Heart left ventricle (tissue), 16 donors: ENCODE data around the gene MCM5. TPM values are rescaled to one million over a fixed set of nuclear protein-coding genes. Genes with fewer than 3 reads are reported as not detected.

Experiments used
- ATAC-seq, 4 donors: fragments of 200-7000 bp; cut with Tn5 transposase; one replicate each; pipeline ENCODE4 v1.9.1; 2020 to 2022; ENCODE audit warnings: moderate library complexity in 4 of 4, mild to moderate bottlenecking in 3 of 4, moderate number of reproducible peaks in 1 of 4
- DNase-seq, 5 donors: peaks; one replicate each; pipeline ENCODE4 v3.0.0-alpha.2; 2020
- H3K27ac ChIP-seq, 12 donors: fragments of 200-600 bp; sonication (generic) in 4 of 12; one replicate each; pipeline versions ENCODE4 v1.5.0 to v1.8.0; 2016 to 2022; ENCODE audit warnings: mild to moderate bottlenecking in 2 of 12
- H3K27me3 ChIP-seq, 9 donors: fragments of 200-600 bp; sonication (generic) in 2 of 9; one replicate each; pipeline versions ENCODE4 v1.5.1 to v1.8.0; 2016 to 2022; ENCODE audit warnings: mild to moderate bottlenecking in 3 of 9
- H3K36me3 ChIP-seq, 9 donors: fragments of 200-600 bp; sonication (generic) in 2 of 9; one replicate each; pipeline versions ENCODE4 v1.5.0 to v1.8.0; 2018 to 2022; ENCODE audit warnings: mild to moderate bottlenecking in 2 of 9
- H3K4me1 ChIP-seq, 12 donors: fragments of 200-600 bp; sonication (generic) in 4 of 12; one replicate each; pipeline versions ENCODE4 v1.5.0 to v1.8.0; 2016 to 2022; ENCODE audit warnings: mild to moderate bottlenecking in 3 of 12
- H3K4me3 ChIP-seq, 12 donors: fragments of 200-600 bp; sonication (generic) in 4 of 12; one replicate each; pipeline versions ENCODE4 v1.5.0 to v1.8.0; 2017 to 2022; ENCODE audit warnings: mild to moderate bottlenecking in 9 of 12, moderate library complexity in 4 of 12
- H3K9me3 ChIP-seq, 12 donors: fragments of 200-600 bp; sonication (generic) in 4 of 12; one replicate each; pipeline versions ENCODE4 v1.5.0 to v1.8.0; 2016 to 2022; ENCODE audit warnings: mild to moderate bottlenecking in 1 of 12
- POLR2A ChIP-seq, 2 donors: fragments of 450-650 bp; IDR thresholded peaks; one replicate each; pipeline ENCODE4 v1.6.1; 2017; ENCODE audit warnings: antibody characterized with exemption in 2 of 2, mild to moderate bottlenecking in 2 of 2, moderate library complexity in 2 of 2
- WGBS, 4 donors: extraction: QIAGEN DNeasy Blood & Tissue Kit in 2 of 4; methylation state at CpG; one replicate each; pipeline versions ENCODE4 v1.1.5 to v1.1.7; 2013 to 2018; 5-methylcytosine and 5-hydroxymethylcytosine counted together
- intact Hi-C, 10 donors: fragments of 100-400 bp; cut with DNase I; formaldehyde crosslinking; loops; one replicate each; pipeline versions ENCODE4 v1.11.1 to v1.14.2; 2022
- polyA plus RNA-seq, 2 donors: library from polyadenylated mRNA; stranded (reverse); fragments of 200-250 nt; gene quantifications; one replicate each; pipeline ENCODE4 v1.2.3, GENCODE V29; 2013
- total RNA-seq, 9 donors: library from RNA; depleted of rRNA in 2 of 9; stranded (reverse); fragments of >200 nt in 2 of 9; fragmentation: NEBNext Ultra II Directional in 3 of 9; extraction: Animal tissue kit (Norgen Biotek cat#: 25700) in 3 of 9; gene quantifications; one replicate each; pipeline versions ENCODE4 v1.1.0 to v1.2.4, GENCODE V29; 2016 to 2023
- TF ChIP-seq, protein P1 (sequence below), 12 donors: fragments of 200-600 bp; sonication (generic) in 4 of 12; IDR thresholded peaks; one replicate each; pipeline versions ENCODE4 v1.5.0 to v1.8.0; 2018 to 2022; ENCODE audit warnings: antibody characterized with exemption in 12 of 12, mild to moderate bottlenecking in 5 of 12
- donor health status: ischemic (EF 13 %, LVEDD 7.1; RV severe dilation, severe dysfunction).
- donor health status: healthy with polysubstance abuse.
- donor health status: DM: no; HTN: yes; CAD: no.
- donor health status: DM: no; HTN: no; CAD: no.
- donor health status: ischemic (EF 25% LVEDD 6.9; RV normal size, moderate dysfunction).
- donor health status: ischemic (EF 25% LVEDD 5.7; RV mildly dilated, moderate dysfunction).
- donor health status: healthy.
- donor health status: DM: yes; HTN: yes; CAD: no.
- donor health status: ischemic (EF 35%, LVEDD 5.7; RV mildly dilated, moderate dysfunction).
- donor health status: nonischemic (EF 11% LVEDD 7.7; RV severe dilation, severe dysfunction).
- donor health status: DM: yes; HTN: yes; CAD: no.
- donor health status: PGD.
- donor health status: ischemic (EF 29% LVEDD 5.4; RV normal size, mild dysfunction).
- donor health status: nonischemic (EF 23%, LVEDD 6.1; RV moderate dilation, normal function).

The MCM5 gene
- total and polyA plus RNA-seq, 11 donors: 5.9 to 30.2 (median 12.3) TPM

DNA sequence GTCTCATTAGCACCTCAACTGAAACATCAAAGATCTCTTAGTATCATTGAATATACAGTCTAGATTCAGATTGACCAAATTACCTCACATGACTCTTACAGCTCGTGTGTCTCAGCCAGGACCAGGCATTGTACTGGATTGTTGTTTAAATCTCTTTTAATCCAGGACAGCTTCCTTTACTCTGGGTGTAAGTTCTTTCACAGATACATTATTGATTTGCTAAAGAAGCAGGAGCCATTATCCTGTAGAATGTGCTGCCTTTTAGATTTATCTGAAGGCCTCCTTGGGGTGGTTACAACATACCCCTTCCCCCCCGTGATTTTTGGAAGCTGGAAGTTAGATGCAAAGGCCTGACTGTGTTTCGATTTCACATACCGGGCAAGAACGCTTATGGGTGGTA, 4.2 kb downstream of the MCM5 start:
- Histone ChIP-seq H3K27ac (no peak overlapping the region), H3K27me3 (no peaks in the 10 kb centered on the region), H3K4me1 (peaks cover 0 to 43% (median 9%) of the 10 kb centered on the region in 12 donors), H3K9me3 (no peaks in the 10 kb centered on the region), H3K4me3 (no peak overlapping the region), H3K36me3 (peaks cover 0 to 62% (median 48%) of the 10 kb centered on the region in 9 donors)
- ATAC-seq (no peak), DNase-seq (no peak)
- no peak for TF ChIP-seq POLR2A (IDR thresholded peaks at IDR 0.05)
- TF ChIP-seq, protein P1, sequence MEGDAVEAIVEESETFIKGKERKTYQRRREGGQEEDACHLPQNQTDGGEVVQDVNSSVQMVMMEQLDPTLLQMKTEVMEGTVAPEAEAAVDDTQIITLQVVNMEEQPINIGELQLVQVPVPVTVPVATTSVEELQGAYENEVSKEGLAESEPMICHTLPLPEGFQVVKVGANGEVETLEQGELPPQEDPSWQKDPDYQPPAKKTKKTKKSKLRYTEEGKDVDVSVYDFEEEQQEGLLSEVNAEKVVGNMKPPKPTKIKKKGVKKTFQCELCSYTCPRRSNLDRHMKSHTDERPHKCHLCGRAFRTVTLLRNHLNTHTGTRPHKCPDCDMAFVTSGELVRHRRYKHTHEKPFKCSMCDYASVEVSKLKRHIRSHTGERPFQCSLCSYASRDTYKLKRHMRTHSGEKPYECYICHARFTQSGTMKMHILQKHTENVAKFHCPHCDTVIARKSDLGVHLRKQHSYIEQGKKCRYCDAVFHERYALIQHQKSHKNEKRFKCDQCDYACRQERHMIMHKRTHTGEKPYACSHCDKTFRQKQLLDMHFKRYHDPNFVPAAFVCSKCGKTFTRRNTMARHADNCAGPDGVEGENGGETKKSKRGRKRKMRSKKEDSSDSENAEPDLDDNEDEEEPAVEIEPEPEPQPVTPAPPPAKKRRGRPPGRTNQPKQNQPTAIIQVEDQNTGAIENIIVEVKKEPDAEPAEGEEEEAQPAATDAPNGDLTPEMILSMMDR (IDR thresholded peaks at IDR 0.05): no peak
- intact Hi-C loops: no loop called here
- 87 to 95% (median 92%) methylated on average over 5 of the region's 5 CpGs for WGBS, 4 donors

DNA sequence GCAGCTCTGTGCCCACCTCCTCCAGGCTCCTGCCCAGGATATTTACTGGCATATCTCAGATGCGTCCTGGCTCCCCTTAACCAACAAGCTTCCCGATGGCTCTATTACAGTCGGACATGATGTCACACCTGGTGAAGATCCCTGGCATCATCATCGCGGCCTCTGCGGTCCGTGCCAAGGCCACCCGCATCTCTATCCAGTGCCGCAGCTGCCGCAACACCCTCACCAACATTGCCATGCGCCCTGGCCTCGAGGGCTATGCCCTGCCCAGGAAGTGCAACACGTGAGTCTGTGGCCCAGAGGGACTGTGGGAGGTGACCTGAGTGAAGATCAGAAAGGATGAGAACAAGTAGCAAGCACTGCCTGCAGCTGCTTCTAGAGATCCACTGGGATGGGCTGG, 6.5 kb downstream of the MCM5 start:
- Histone ChIP-seq H3K4me1 (peaks cover 0 to 51% (median 0%) of the 10 kb centered on the region in 12 donors), H3K27ac (no peak overlapping the region), H3K27me3 (no peaks in the 10 kb centered on the region), H3K9me3 (no peaks in the 10 kb centered on the region), H3K4me3 (no peak overlapping the region), H3K36me3 (peaks cover 0 to 83% (median 71%) of the 10 kb centered on the region in 9 donors)
- ATAC-seq (no peak), DNase-seq (no peak)
- intact Hi-C loops: no loop called here
- 90 to 96% (median 94%) methylated on average over 13 of the region's 13 CpGs for WGBS, 4 donors
- TF ChIP-seq, protein P1 (IDR thresholded peaks at IDR 0.05): no peak
- TF ChIP-seq POLR2A (IDR thresholded peaks at IDR 0.05): no peak

DNA sequence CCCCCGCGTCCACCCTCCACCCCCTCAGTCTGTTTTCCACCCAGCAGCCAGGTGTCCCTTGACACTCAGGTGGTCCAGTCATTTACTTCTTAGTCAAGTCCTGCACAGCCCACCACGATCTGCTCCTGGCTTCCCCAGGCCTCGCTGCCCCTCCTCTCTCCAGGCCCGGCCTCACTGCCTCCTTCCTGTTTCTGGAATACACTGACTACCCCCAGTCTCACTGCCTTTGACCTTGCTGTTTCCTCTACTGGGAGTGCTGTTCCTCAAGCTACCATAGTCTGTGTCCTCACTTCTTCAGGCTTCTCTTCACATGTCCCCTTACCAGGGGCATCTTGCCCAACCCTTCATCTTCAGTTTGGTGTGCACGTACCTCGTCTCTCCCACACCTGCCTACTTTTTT, 7.4 kb downstream of the MCM5 start:
- no peaks in the 10 kb centered on the region for H3K27me3 ChIP-seq
- TF ChIP-seq POLR2A (IDR thresholded peaks at IDR 0.05): no peak
- TF ChIP-seq, protein P1 (IDR thresholded peaks at IDR 0.05): no peak
- H3K4me3 ChIP-seq: no peak overlapping the region
- 76 to 91% (median 82%) methylated on average over 7 of the region's 7 CpGs for WGBS, 4 donors
- ATAC-seq (peak in 1 of 4 donors; percentile 22), DNase-seq (no peak)
- intact Hi-C loops: no loop called here
- H3K27ac ChIP-seq: peak overlapping the region in 1 of 12 donors; percentile 66
- H3K4me1 ChIP-seq: peaks cover 0 to 52% (median 0%) of the 10 kb centered on the region in 12 donors
- H3K36me3 ChIP-seq: peaks cover 0 to 92% (median 79%) of the 10 kb centered on the region in 9 donors
- H3K9me3 ChIP-seq: no peaks in the 10 kb centered on the region

DNA sequence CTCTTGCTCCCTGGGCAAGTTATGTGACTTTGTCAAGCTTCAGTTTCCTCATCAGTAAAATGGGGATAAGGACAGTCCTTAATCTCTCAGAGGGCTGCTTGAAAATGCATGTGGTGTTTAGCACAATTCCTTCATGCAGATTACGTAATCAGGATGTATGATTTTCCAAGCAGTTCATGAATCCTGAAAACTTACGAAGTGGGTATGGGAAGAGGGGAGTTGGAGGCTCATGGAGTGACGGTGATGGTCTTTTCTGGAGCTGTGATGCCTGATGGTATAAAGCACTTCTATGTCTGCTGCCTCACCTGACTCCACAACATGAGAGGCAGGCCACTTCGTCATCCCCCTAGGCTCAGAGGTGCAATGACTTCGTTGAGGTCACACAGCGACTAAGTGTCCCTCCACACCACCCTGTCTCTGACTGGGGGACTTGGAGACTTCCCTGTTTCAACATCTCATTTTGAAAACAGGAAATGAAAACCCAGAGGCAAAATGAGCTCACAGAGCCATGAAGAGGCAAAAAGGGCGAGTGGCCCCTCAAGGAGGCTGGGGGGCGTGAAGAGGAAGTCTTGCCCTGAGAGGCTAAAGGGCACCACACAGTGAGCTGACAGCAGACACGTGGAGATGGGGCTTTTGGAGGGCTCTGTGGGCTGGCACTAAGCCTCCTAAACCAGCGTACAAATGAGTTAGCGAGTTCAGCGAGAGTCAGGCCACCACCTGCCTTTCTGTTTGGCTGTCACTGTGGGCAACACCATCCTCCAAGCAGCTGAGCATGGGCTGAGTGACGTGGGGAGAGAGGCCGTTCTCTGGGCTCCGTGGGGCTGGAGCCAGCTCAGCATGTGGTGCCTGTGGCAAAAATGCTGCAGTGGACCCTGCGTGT, 10.1 kb downstream of the MCM5 start:
- H3K36me3 ChIP-seq: peaks cover 0 to 97% (median 85%) of the 10 kb centered on the region in 9 donors
- TF ChIP-seq, protein P1 (IDR thresholded peaks at IDR 0.05): no peak
- TF ChIP-seq POLR2A (IDR thresholded peaks at IDR 0.05): no peak
- no peak overlapping the region for H3K4me3 ChIP-seq
- H3K27ac ChIP-seq: peak overlapping the region in 3 of 12 donors; percentile 22 to 78 (median 34)
- ATAC-seq (peak in 3 of 4 donors; percentile 46 to 78 (median 63)), DNase-seq (peak in 4 of 5 donors; percentile 40 to 65 (median 46))
- peaks cover 0 to 45% (median 0%) of the 10 kb centered on the region in 12 donors for H3K4me1 ChIP-seq
- intact Hi-C loops: loop anchor here in 1 of 10 donors (5.0 kb wide), 1 partner anchor 58 kb away; no protein-coding TSS in a partner anchor
- H3K9me3 ChIP-seq: no peaks in the 10 kb centered on the region
- 85 to 88% (median 87%) methylated on average over 16 of the region's 16 CpGs for WGBS, 4 donors
- H3K27me3 ChIP-seq: no peaks in the 10 kb centered on the region
